BJ (cell line): Measurements from ENCODE around the gene GSTO2. TPM values are rescaled to one million over a fixed set of nuclear protein-coding genes. Genes with fewer than 3 reads are reported as not detected.

Experiments used
- CTCF ChIA-PET: fragments of 350-600 bp; formaldehyde crosslinking; extraction: SDS; loops from one replicate; lab custom pipeline; 2021; ENCODE audit warnings: antibody characterized with exemption, inconsistent platforms; lab: Yijun Ruan, JAX
- POLR2A ChIA-PET: fragments of 300-600 bp; sonication (Branson Sonifier 250); formaldehyde crosslinking; extraction: SDS; loops from one replicate; lab custom pipeline; 2021; ENCODE audit warnings: antibody characterized with exemption; lab: Charles Lee
- DNase-seq: peaks from one replicate; pipeline ENCODE4 v3.0.0-alpha.2; 2011; ENCODE audit warnings: low read depth
- H3K27me3 ChIP-seq: 2 replicates; pipeline ENCODE4 v1.6.0; 2011; ENCODE audit warnings: low read length; ENCODE audit not compliant: control insufficient read depth, insufficient read depth
- H3K36me3 ChIP-seq: 2 replicates; pipeline ENCODE4 v1.5.1; 2011; ENCODE audit warnings: low read length; ENCODE audit not compliant: control insufficient read depth, insufficient read depth
- H3K4me3 ChIP-seq: 2 replicates; pipeline ENCODE4 v1.5.1; 2011; ENCODE audit warnings: low read depth, mild to moderate bottlenecking, control low read depth, low read length
- CTCF ChIP-seq: IDR thresholded peaks from 2 replicates; pipeline ENCODE4 v1.5.1; 2011; ENCODE audit warnings: low read depth, mild to moderate bottlenecking, control low read depth, inconsistent platforms, low read length, moderate library complexity; ENCODE audit not compliant: insufficient read depth
- polyA plus RNA-seq: library from polyadenylated mRNA; depleted of rRNA; stranded (reverse); fragments of >200 nt; gene quantifications from 2 replicates; pipeline ENCODE4 v1.2.3, GENCODE V29; 2011

Gene GSTO2
- polyA plus RNA-seq, 1 experiment, result 4.9 TPM

- H3K4me3 ChIP-seq, result no peak overlapping the region
- TF ChIP-seq CTCF, result no peak
- POLR2A ChIA-PET, result interaction anchor here (0.5 to 0.6 kb wide), 2 partner anchors 17 to 507 kb away, joined by 3 read pairs; partner anchors contain the start of gene ITPRIP
- DNase-seq, result no peak
- CTCF ChIA-PET, result interaction anchor here (0.9 to 2.9 kb wide), 6 partner anchors 9 to 30 kb away, joined by 3 to 14 read pairs (median 4); partner anchors contain the start of gene ITPRIP
- no peaks in the 10 kb centered on the region for H3K27me3 ChIP-seq
- H3K36me3 ChIP-seq, result no peaks in the 10 kb centered on the region
Observed at GRCh38 chr10:104321226-104321625, 52.2 kb downstream of the GSTO2 start.

GRCh38 chr10:104321725-104322415, 52.9 kb downstream of the GSTO2 start:
- ChIA-PET POLR2A (interaction anchor here (0.6 kb wide), 1 partner anchor 507 kb away, joined by 3 read pairs; no protein-coding TSS in a partner anchor), CTCF (interaction anchor here (0.9 to 2.9 kb wide), 7 partner anchors 9 to 30 kb away, joined by 3 to 14 read pairs (median 3); partner anchors contain the start of gene ITPRIP)
- H3K36me3 ChIP-seq, result no peaks in the 10 kb centered on the region
- TF ChIP-seq CTCF, result no peak
- H3K27me3 ChIP-seq, result no peaks in the 10 kb centered on the region
- no peak overlapping the region for H3K4me3 ChIP-seq
- no peak for DNase-seq

GRCh38 chr10:104322416-104322782, 53.4 kb downstream of the GSTO2 start:
- no peak for TF ChIP-seq CTCF
- Histone ChIP-seq H3K27me3 (no peaks in the 10 kb centered on the region), H3K36me3 (no peaks in the 10 kb centered on the region), H3K4me3 (no peak overlapping the region)
- CTCF ChIA-PET, result interaction anchor here (1.0 to 2.9 kb wide), 4 partner anchors 8 to 31 kb away, joined by 3 to 13 read pairs (median 6); no protein-coding TSS in a partner anchor
- DNase-seq, result no peak
- POLR2A ChIA-PET, result no interaction called here

GRCh38 chr10:104323085-104323484, 54.1 kb downstream of the GSTO2 start:
- CTCF ChIA-PET, result interaction anchor here (1.5 to 1.6 kb wide), 2 partner anchors 10 to 17 kb away, joined by 4 to 6 read pairs; no protein-coding TSS in a partner anchor
- no peak for DNase-seq
- POLR2A ChIA-PET, result no interaction called here
- Histone ChIP-seq H3K36me3 (no peaks in the 10 kb centered on the region), H3K4me3 (no peak overlapping the region), H3K27me3 (no peaks in the 10 kb centered on the region)
- TF ChIP-seq CTCF, result no peak

GRCh38 chr10:104323760-104324201, 54.8 kb downstream of the GSTO2 start:
- no peak for TF ChIP-seq CTCF
- Histone ChIP-seq H3K36me3 (no peaks in the 10 kb centered on the region), H3K4me3 (no peak overlapping the region), H3K27me3 (no peaks in the 10 kb centered on the region)
- CTCF ChIA-PET, result interaction anchor here (0.8 to 1.6 kb wide), 3 partner anchors 11 to 18 kb away, joined by 3 to 6 read pairs (median 4); no protein-coding TSS in a partner anchor
- DNase-seq, result no peak
- POLR2A ChIA-PET, result no interaction called here
